ENCODE data around the gene CATSPERZ. TPM values are rescaled to one million over a fixed set of nuclear protein-coding genes. Genes with fewer than 3 reads are reported as not detected.

CATSPERZ gene
- total RNA-seq, 1 donor = not detected

- TF ChIP-seq CTCF (IDR thresholded peaks at IDR 0.05; ENCODE audit: insufficient read depth, low read depth, low read length) = no peak
- H3K4me3 ChIP-seq (ENCODE audit: low read depth, low read length) = no peak overlapping the region
- DNase-seq (ENCODE audit: low read depth) = no peak
Observed at GRCh38 chr11:64297699-64298358, 2.3 kb upstream of the CATSPERZ start.

GRCh38 chr11:64298966-64299846 lies 952 bp upstream of the CATSPERZ start:
- H3K4me3 ChIP-seq (ENCODE audit: low read depth, low read length) = peak overlapping the region; percentile 38
- no peak for TF ChIP-seq CTCF (IDR thresholded peaks at IDR 0.05; ENCODE audit: insufficient read depth, low read depth, low read length)
- peak; percentile 24 for DNase-seq (ENCODE audit: low read depth)

GRCh38 chr11:64303109-64304031 lies 3.2 kb downstream of the CATSPERZ start:
- no peak overlapping the region for H3K4me3 ChIP-seq (ENCODE audit: low read depth, low read length)
- no peak for TF ChIP-seq CTCF (IDR thresholded peaks at IDR 0.05; ENCODE audit: insufficient read depth, low read depth, low read length)
- no peak for DNase-seq (ENCODE audit: low read depth)

GRCh38 chr11:64304032-64304315 lies 3.8 kb downstream of the CATSPERZ start:
- TF ChIP-seq CTCF (IDR thresholded peaks at IDR 0.05; ENCODE audit: insufficient read depth, low read depth, low read length) = no peak
- H3K4me3 ChIP-seq (ENCODE audit: low read depth, low read length) = no peak overlapping the region
- DNase-seq (ENCODE audit: low read depth) = no peak

DNA sequence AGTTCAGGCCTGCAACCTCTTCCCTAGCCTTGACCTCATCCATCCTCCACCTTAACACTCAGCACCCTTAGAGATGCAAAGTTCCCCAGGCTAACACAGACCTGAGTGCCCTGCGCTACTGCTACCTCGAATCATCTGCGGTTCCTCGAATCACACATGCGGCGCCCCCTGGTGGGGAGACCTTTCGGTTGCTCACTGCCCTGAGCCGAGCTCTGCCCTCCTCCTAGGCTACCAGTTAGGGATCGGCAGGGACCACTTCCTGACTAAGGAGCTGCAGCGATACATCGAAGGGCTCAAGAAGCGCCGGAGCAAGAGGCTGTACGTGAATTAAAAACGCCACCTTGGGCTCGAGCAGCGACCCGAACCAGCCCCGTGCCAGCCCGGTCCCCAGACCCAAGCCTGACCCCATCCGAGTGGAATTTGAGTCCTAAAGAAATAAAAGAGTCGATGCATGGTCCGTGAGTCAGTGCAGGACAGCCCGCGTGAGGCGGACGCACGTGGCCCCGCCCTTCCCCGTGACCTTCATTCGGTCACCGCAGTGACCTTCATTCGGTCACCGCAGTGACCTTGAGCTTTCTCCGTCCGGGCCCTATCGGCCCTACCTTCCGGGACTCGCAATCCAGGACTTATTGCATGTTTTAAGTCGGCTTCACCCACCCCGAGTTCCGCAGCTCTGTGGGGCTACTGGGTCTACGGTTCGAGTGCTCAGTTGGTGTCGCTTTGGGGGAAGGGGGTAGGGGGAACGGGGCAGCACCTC lies 4.3 kb downstream of the CATSPERZ start:
- TF ChIP-seq CTCF (IDR thresholded peaks at IDR 0.05; ENCODE audit: insufficient read depth, low read depth, low read length) = peak; percentile 87
- peak overlapping the region; percentile 70 for H3K4me3 ChIP-seq (ENCODE audit: low read depth, low read length)
- DNase-seq (ENCODE audit: low read depth) = peak; percentile 92

Data from fibroblast of villous mesenchyme (primary cell).